Endothelial cell of umbilical vein (primary cell): ENCODE data around the gene RASAL2. TPM values are rescaled to one million over a fixed set of nuclear protein-coding genes. Genes with fewer than 3 reads are reported as not detected.

Experiments
- BruUV-seq: library from RNA; stranded (reverse); fragments of 400-500 nt; replicated peaks from 2 replicates; lab custom pipeline; 2021; lab: Mats Ljungman, UMichigan
- CTCF ChIA-PET: fragments of 300-600, 350-600 bp; sonication (Branson Sonifier 250); formaldehyde crosslinking; loops from one replicate; lab custom pipeline; 2021; ENCODE audit warnings: antibody characterized with exemption, inconsistent platforms; lab: Charles Lee
- POLR2A ChIA-PET: fragments of 300-600, 350-600 bp; sonication (Branson Sonifier 250); formaldehyde crosslinking; loops from one replicate; lab custom pipeline; 2021; ENCODE audit warnings: antibody characterized with exemption, inconsistent platforms; lab: Charles Lee
- DNase-seq: peaks from one replicate; pipeline ENCODE4 v3.0.0-alpha.2; 2011; ENCODE audit warnings: low read depth, low spot score
- FAIRE-seq: peaks from 2 replicates; lab custom pipeline; 2011; peaks lifted over from hg19 to GRCh38; lab: Jason Lieb, UNC
- H2AFZ ChIP-seq: 2 replicates; pipeline ENCODE4 v1.6.0; 2012; ENCODE audit warnings: low read depth, low read length, control low read depth, inconsistent platforms
- H3K27ac ChIP-seq: 2 replicates; pipeline ENCODE4 v1.5.1; 2011; ENCODE audit warnings: low read depth, mild to moderate bottlenecking, control low read depth, low read length, moderate library complexity; ENCODE audit not compliant: insufficient read depth
- H3K27me3 ChIP-seq, 2 experiments: 2 replicates each; pipeline versions ENCODE4 v1.6.0 to v1.6.1; 2011; ENCODE audit warnings: low read length in 2 of 2, mixed read lengths in 1 of 2; ENCODE audit not compliant: control insufficient read depth in 2 of 2, insufficient read depth in 2 of 2
- H3K36me3 ChIP-seq, 2 experiments: 2 replicates in 1 of 2; 3 replicates in 1 of 2; pipeline ENCODE4 v1.5.1; 2011; ENCODE audit warnings: low read length in 2 of 2, mild to moderate bottlenecking in 1 of 2, moderate library complexity in 1 of 2; ENCODE audit not compliant: control insufficient read depth in 2 of 2, insufficient read depth in 2 of 2; ENCODE audit errors: extremely low read depth in 1 of 2
- H3K4me1 ChIP-seq: 3 replicates; pipeline ENCODE4 v1.5.1; 2011; ENCODE audit warnings: mild to moderate bottlenecking, low read length; ENCODE audit not compliant: control insufficient read depth, insufficient read depth; ENCODE audit errors: extremely low read depth
- H3K4me2 ChIP-seq: 2 replicates; pipeline ENCODE4 v1.6.1; 2011; ENCODE audit warnings: low read length, control low read depth, mixed read lengths; ENCODE audit not compliant: insufficient read depth
- H3K4me3 ChIP-seq, 3 experiments: fragments of 200-600 bp in 1 of 3; sonication (generic), shearing (Covaris generic) in 1 of 3; replicated peaks in 1 of 3; 2 replicates each; pipeline ENCODE4 v1.5.1; 2011 to 2016; ENCODE audit warnings: control low read depth in 3 of 3, low read length in 3 of 3, mild to moderate bottlenecking in 2 of 3, inconsistent platforms in 1 of 3, low read depth in 1 of 3, moderate library complexity in 1 of 3; ENCODE audit not compliant: insufficient read depth in 1 of 3
- H3K79me2 ChIP-seq: 2 replicates; pipeline ENCODE4 v1.6.0; 2012; ENCODE audit warnings: low read length, inconsistent platforms; ENCODE audit not compliant: control insufficient read depth, insufficient read depth
- H3K9ac ChIP-seq: replicated peaks from 2 replicates; pipeline ENCODE3; 2011; ENCODE audit warnings: low read length, control low read depth; ENCODE audit not compliant: insufficient read depth; ENCODE audit errors: extremely low read depth
- H3K9me1 ChIP-seq: replicated peaks from 3 replicates; pipeline ENCODE4 v1.6.0; 2011; ENCODE audit warnings: mild to moderate bottlenecking, low read length; ENCODE audit not compliant: control insufficient read depth, insufficient read depth; ENCODE audit errors: extremely low read depth
- H3K9me3 ChIP-seq: replicated peaks from 2 replicates; pipeline ENCODE4 v1.5.1; 2012; ENCODE audit warnings: low read length, inconsistent platforms; ENCODE audit not compliant: control insufficient read depth, insufficient read depth
- H4K20me1 ChIP-seq: replicated peaks from 2 replicates; pipeline ENCODE3; 2011; ENCODE audit warnings: mild to moderate bottlenecking, low read length; ENCODE audit not compliant: control insufficient read depth, insufficient read depth; ENCODE audit errors: extremely low read depth
- CTCF ChIP-seq, 2 donors: IDR thresholded peaks; 1 replicate in 1 of 2; 2 replicates in 1 of 2; pipeline ENCODE4 v1.5.1; 2011; ENCODE audit warnings: low read length in 2 of 2, mild to moderate bottlenecking in 2 of 2, moderate library complexity in 2 of 2, control low read depth in 1 of 2, inconsistent platforms in 1 of 2, low read depth in 1 of 2; ENCODE audit not compliant: insufficient read depth in 1 of 2; ENCODE audit errors: extremely low read depth in 1 of 2
- EZH2 ChIP-seq: IDR thresholded peaks from 2 replicates; pipeline ENCODE4 v1.6.1; 2012; ENCODE audit warnings: borderline replicate concordance, low read depth, mild to moderate bottlenecking, moderate library complexity, low read length, inconsistent platforms; ENCODE audit not compliant: severe bottlenecking
- FOS ChIP-seq: IDR thresholded peaks from 2 replicates; pipeline ENCODE4 v1.6.1; 2011; ENCODE audit warnings: mild to moderate bottlenecking, low read length, moderate library complexity, borderline replicate concordance; ENCODE audit not compliant: insufficient read depth
- GATA2 ChIP-seq: IDR thresholded peaks from 2 replicates; pipeline ENCODE4 v1.7.0; 2011; ENCODE audit warnings: low read depth, mild to moderate bottlenecking, moderate library complexity, mixed read lengths, low read length; ENCODE audit not compliant: insufficient read length, insufficient read depth
- JUN ChIP-seq: IDR thresholded peaks from 2 replicates; pipeline ENCODE4 v1.6.1; 2011; ENCODE audit warnings: borderline replicate concordance, low read depth; ENCODE audit not compliant: insufficient read length, insufficient read depth
- MYC ChIP-seq: IDR thresholded peaks from one replicate; pipeline ENCODE4 v1.6.1; 2011; ENCODE audit warnings: mild to moderate bottlenecking, low read depth, low read length
- POLR2A ChIP-seq: IDR thresholded peaks from 2 replicates; pipeline ENCODE4 v1.6.1; 2012; ENCODE audit warnings: low read depth, mild to moderate bottlenecking, control low read depth, low read length
- POLR2AphosphoS5 ChIP-seq: IDR thresholded peaks from 2 replicates; pipeline ENCODE4 v1.6.1; 2012; ENCODE audit warnings: low read depth, mild to moderate bottlenecking, control low read depth, low read length, moderate library complexity; ENCODE audit not compliant: insufficient read depth
- dilution Hi-C: fragments of 300-500 bp; cut with MboI; formaldehyde crosslinking; loops from one replicate; pipeline ENCODE4 v1.15.0; 2019; ENCODE audit warnings: low sequenced_read_pairs; ENCODE audit not compliant: extremely low pct_ligation_motif_present
- intact Hi-C: fragments of 100-400 bp; cut with micrococcal nuclease; formaldehyde crosslinking; loops from one replicate; pipeline ENCODE4 v1.10.0; 2022
- polyA plus RNA-seq, 4 experiments: library from polyadenylated mRNA; depleted of rRNA in 3 of 4; stranded (reverse) in 3 of 4; unstranded in 1 of 4; fragments of >200 nt; gene quantifications; 2 replicates each; pipeline versions ENCODE4 v1.2.1 to v1.2.3, GENCODE V29; 2011 to 2012; ENCODE audit warnings: missing spikeins in 1 of 4
- total RNA-seq: library from RNA; stranded (reverse); gene quantifications from 2 replicates; pipeline ENCODE4 v1.2.3, GENCODE V29; 2021
- TF ChIP-seq, protein P1 (sequence below): IDR thresholded peaks from 2 replicates; pipeline ENCODE4 v1.6.1; 2011; ENCODE audit not compliant: insufficient read depth, insufficient read length

Gene RASAL2
- total and polyA plus RNA-seq, 2 donors (not counting 3 experiments of a cell fraction or from before 2014, with no cell fraction given), result 12.5 to 15.5 TPM

DNA sequence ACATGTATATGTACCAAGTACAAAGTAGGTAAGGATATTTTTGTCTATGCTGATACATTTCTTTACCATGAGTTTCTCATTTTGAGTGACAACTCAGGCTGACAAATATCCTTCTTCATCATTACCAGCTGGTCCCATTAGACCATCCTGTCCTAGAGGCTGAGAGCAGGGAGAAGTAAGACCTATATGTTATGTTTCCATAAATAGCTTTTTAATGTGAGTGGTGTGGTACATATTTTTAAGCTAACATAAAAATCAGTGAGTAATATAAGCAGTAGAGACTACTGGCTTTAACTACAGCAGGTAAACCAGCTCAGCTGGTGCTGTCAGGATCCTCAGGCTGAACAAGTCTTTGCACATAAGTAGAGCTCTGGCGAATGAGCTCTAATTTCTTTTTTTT, 340.5 kb downstream of the RASAL2 start:
- TF ChIP-seq JUN (no peak), MYC (no peak), EZH2 (no peak), POLR2AphosphoS5 (no peak), GATA2 (no peak), POLR2A (no peak), FOS (no peak)
- TF ChIP-seq, protein P1, sequence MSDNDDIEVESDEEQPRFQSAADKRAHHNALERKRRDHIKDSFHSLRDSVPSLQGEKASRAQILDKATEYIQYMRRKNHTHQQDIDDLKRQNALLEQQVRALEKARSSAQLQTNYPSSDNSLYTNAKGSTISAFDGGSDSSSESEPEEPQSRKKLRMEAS, result no peak
- no peaks in the 10 kb centered on the region for H3K9me3 ChIP-seq
- no peaks in the 10 kb centered on the region for H3K4me1 ChIP-seq
- H3K4me2 ChIP-seq, result no peak overlapping the region
- H3K27ac ChIP-seq, result no peak overlapping the region
- POLR2A ChIA-PET, result no interaction called here
- no peaks in the 10 kb centered on the region for H3K27me3 ChIP-seq
- no peak overlapping the region for H2AFZ ChIP-seq
- dilution Hi-C loops (no loop called here), intact Hi-C loops (loop anchor here (2.0 kb wide), 1 partner anchor 14 kb away; no protein-coding TSS in a partner anchor)
- no peaks in the 10 kb centered on the region for H3K36me3 ChIP-seq
- FAIRE-seq (no peak), DNase-seq (no peak)
- no peak overlapping the region for H3K4me3 ChIP-seq
- no peaks in the 10 kb centered on the region for H3K9me1 ChIP-seq
- no TSS peak for BruUV-seq
- no peak overlapping the region for H3K9ac ChIP-seq
- CTCF ChIA-PET, result interaction anchor here (0.9 to 1.8 kb wide), 6 partner anchors 9 to 135 kb away, joined by 3 to 10 read pairs (median 4); no protein-coding TSS in a partner anchor
- no peaks in the 10 kb centered on the region for H3K79me2 ChIP-seq
- H4K20me1 ChIP-seq, result no peaks in the 10 kb centered on the region

GRCh38 chr1:178434899-178435435, 341.1 kb downstream of the RASAL2 start:
- no peaks in the 10 kb centered on the region for H3K4me1 ChIP-seq
- no peak overlapping the region for H3K4me3 ChIP-seq
- H3K4me2 ChIP-seq, result no peak overlapping the region
- H3K9me1 ChIP-seq, result no peaks in the 10 kb centered on the region
- intact Hi-C loops (loop anchor here (2.0 kb wide), 1 partner anchor 14 kb away; no protein-coding TSS in a partner anchor), dilution Hi-C loops (no loop called here)
- H4K20me1 ChIP-seq, result no peaks in the 10 kb centered on the region
- no peaks in the 10 kb centered on the region for H3K9me3 ChIP-seq
- no peak overlapping the region for H2AFZ ChIP-seq
- CTCF ChIA-PET, result interaction anchor here (0.9 to 1.8 kb wide), 6 partner anchors 9 to 135 kb away, joined by 3 to 10 read pairs (median 4); no protein-coding TSS in a partner anchor
- DNase-seq (no peak), FAIRE-seq (no peak)
- no TSS peak for BruUV-seq
- H3K36me3 ChIP-seq, result no peaks in the 10 kb centered on the region
- H3K27ac ChIP-seq, result no peak overlapping the region
- TF ChIP-seq EZH2 (no peak), CTCF (IDR thresholded peaks at IDR 0.05; ENCODE audit: extremely low read depth in 1 of 2, insufficient read depth in 1 of 2, low read depth in 1 of 2, low read length in 2 of 2) (no peak), MYC (no peak), GATA2 (no peak), POLR2AphosphoS5 (no peak), POLR2A (no peak), JUN (no peak), FOS (no peak)
- TF ChIP-seq, protein P1, result no peak
- POLR2A ChIA-PET, result no interaction called here
- H3K27me3 ChIP-seq, result no peaks in the 10 kb centered on the region
- no peak overlapping the region for H3K9ac ChIP-seq
- H3K79me2 ChIP-seq, result no peaks in the 10 kb centered on the region
